ENCODE data around the gene JTB.

DNA sequence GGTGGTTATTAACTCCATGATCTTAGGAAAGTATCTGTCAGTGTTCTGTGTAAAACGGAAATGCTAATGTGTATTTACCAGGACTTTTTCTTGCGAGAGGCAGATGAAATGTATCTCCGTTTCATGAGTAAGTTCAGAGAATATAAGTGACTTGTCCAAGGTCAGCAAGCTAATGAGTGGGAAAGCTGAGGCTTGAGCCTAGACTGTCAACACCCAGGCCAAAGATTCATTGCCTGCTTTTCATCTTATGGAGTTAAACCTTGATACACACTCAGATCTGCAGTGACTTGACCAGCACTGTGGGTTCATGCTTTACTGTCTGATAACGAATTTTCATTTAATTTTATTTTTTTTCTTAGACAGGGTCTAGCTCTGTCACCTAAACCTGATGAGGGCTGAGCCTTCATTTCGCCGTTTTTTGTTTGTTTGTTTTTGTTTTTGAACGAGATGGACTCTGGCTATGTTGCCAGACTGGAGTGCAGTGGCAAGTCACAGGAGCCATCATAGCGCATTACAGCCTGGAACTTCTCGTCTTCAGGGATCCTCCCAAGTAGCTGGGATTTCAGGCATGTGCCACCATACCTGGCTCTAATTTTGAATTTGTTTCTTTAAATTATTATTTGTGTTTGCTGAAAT, 918 bp upstream of the JTB start:
- TF ChIP-seq HMGN3 (IDR thresholded peaks at IDR 0.05; ENCODE audit: borderline replicate concordance, extremely low read depth, insufficient read length, low read depth, low read length) (no peak), NR2F6 (CRISPR knock-in tag; IDR thresholded peaks at IDR 0.05) (no peak), BHLHE40 (IDR thresholded peaks at IDR 0.05; ENCODE audit: low read length) (no peak)
- TF ChIP-seq, protein P1, sequence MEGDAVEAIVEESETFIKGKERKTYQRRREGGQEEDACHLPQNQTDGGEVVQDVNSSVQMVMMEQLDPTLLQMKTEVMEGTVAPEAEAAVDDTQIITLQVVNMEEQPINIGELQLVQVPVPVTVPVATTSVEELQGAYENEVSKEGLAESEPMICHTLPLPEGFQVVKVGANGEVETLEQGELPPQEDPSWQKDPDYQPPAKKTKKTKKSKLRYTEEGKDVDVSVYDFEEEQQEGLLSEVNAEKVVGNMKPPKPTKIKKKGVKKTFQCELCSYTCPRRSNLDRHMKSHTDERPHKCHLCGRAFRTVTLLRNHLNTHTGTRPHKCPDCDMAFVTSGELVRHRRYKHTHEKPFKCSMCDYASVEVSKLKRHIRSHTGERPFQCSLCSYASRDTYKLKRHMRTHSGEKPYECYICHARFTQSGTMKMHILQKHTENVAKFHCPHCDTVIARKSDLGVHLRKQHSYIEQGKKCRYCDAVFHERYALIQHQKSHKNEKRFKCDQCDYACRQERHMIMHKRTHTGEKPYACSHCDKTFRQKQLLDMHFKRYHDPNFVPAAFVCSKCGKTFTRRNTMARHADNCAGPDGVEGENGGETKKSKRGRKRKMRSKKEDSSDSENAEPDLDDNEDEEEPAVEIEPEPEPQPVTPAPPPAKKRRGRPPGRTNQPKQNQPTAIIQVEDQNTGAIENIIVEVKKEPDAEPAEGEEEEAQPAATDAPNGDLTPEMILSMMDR (IDR thresholded peaks at IDR 0.05 in 2 of 3, conservative IDR thresholded peaks at IDR 0.05 in 1 of 3; ENCODE audit: insufficient read depth in 2 of 3, low read depth in 1 of 3, low read length in 3 of 3): no peak
